DOHH2 (cell line): ENCODE measurements around the gene RABL3.

Source experiments
- H3F3A ChIP-seq: fragments of 200-600 bp; sonication (generic), shearing (Covaris generic); 2 replicates; pipeline ENCODE4 v1.6.0; 2016; ENCODE audit warnings: antibody characterized with exemption, mild to moderate bottlenecking; ENCODE audit not compliant: control insufficient read depth, insufficient read depth
- H3K27ac ChIP-seq: fragments of 200-600 bp; sonication (generic); 2 replicates; pipeline ENCODE4 v1.5.1; 2014; ENCODE audit warnings: low read depth, mild to moderate bottlenecking, low read length, moderate library complexity
- H3K27me3 ChIP-seq: fragments of 200-600 bp; sonication (generic); 2 replicates; pipeline ENCODE4 v1.6.1; 2014; ENCODE audit warnings: mild to moderate bottlenecking, low read length, mixed read lengths; ENCODE audit not compliant: control insufficient read depth
- H3K36me3 ChIP-seq: fragments of 200-600 bp; sonication (generic); 2 replicates; pipeline ENCODE4 v1.6.1; 2014; ENCODE audit warnings: mild to moderate bottlenecking, low read length, moderate library complexity, mixed read lengths; ENCODE audit not compliant: control insufficient read depth
- H3K4me1 ChIP-seq: fragments of 200-600 bp; sonication (generic); 2 replicates; pipeline ENCODE4 v1.6.1; 2014; ENCODE audit warnings: mild to moderate bottlenecking, low read length, mixed read lengths; ENCODE audit not compliant: control insufficient read depth
- H3K4me2 ChIP-seq: fragments of 200-600 bp; sonication (generic); 2 replicates; pipeline ENCODE4 v1.6.0; 2014; ENCODE audit warnings: mild to moderate bottlenecking, low read length, moderate library complexity
- H3K4me3 ChIP-seq: fragments of 200-600 bp; sonication (generic); 2 replicates; pipeline ENCODE4 v1.5.1; 2014; ENCODE audit warnings: mild to moderate bottlenecking, low read length, mixed read lengths
- H3K79me2 ChIP-seq: fragments of 200-600 bp; sonication (generic); 2 replicates; pipeline ENCODE4 v1.6.1; 2014; ENCODE audit warnings: mild to moderate bottlenecking, low read length, mixed read lengths; ENCODE audit not compliant: control insufficient read depth
- H3K9me2 ChIP-seq: fragments of 200-600 bp; sonication (generic); replicated peaks from 2 replicates; pipeline ENCODE4 v1.6.1; 2014; ENCODE audit warnings: mild to moderate bottlenecking, low read length, mixed read lengths; ENCODE audit not compliant: control insufficient read depth
- H3K9me3 ChIP-seq: fragments of 200-600 bp; sonication (generic); 2 replicates; pipeline ENCODE4 v1.6.1; 2014; ENCODE audit warnings: antibody characterized with exemption, low read length, mixed read lengths; ENCODE audit not compliant: control insufficient read depth, insufficient read depth
- H4K20me1 ChIP-seq: fragments of 200-600 bp; sonication (generic); 2 replicates; pipeline ENCODE4 v1.6.0; 2014; ENCODE audit warnings: low read depth, mild to moderate bottlenecking, antibody characterized with exemption, low read length, moderate library complexity; ENCODE audit not compliant: control insufficient read depth, insufficient read depth
- EZH2phosphoT487 ChIP-seq: fragments of 200-600 bp; sonication (generic); IDR thresholded peaks from 2 replicates; pipeline ENCODE4 v1.6.1; 2017; ENCODE audit warnings: borderline replicate concordance, mild to moderate bottlenecking, antibody characterized with exemption, low read length, moderate library complexity, mixed read lengths
- TF ChIP-seq, protein P1 (sequence below): fragments of 200-600 bp; sonication (generic); IDR thresholded peaks from one replicate; pipeline ENCODE4 v1.5.1; 2014; ENCODE audit warnings: antibody characterized with exemption, mild to moderate bottlenecking, low read depth, low read length; ENCODE audit not compliant: poor library complexity, severe bottlenecking

The RABL3 gene

DNA sequence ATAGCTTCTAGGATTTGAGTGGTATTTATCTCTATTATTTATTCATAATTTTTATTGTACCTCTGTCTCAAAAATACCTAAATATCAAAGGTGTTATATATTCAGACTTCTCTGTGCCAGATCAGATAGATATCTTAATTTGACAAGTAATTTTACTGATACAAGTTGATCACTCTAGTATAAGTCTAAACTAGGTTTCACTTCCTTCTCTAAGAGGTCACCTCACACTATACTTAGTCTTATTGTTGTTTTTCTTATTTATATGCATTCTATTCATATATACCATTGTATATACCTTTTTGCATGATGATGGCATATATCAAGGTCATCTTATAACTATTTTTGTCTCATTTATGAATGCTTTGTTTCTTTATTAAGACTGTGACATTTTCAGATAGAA, 33.9 kb downstream of the RABL3 start:
- Histone ChIP-seq H3K4me1 (peaks cover 15% of the 10 kb centered on the region), H3K9me2 (no peaks in the 10 kb centered on the region), H3K36me3 (peaks cover 16% of the 10 kb centered on the region), H3K27ac (peak overlapping the region; percentile 9; the same call in 1 of the 2 replicates), H3F3A (no peaks in the 10 kb centered on the region), H3K27me3 (no peaks in the 10 kb centered on the region), H3K9me3 (no peaks in the 10 kb centered on the region), H4K20me1 (no peaks in the 10 kb centered on the region), H3K4me3 (peak overlapping the region; percentile 14; the same call in 1 of the 2 replicates), H3K79me2 (no peaks in the 10 kb centered on the region), H3K4me2 (peak overlapping the region; percentile 47)
- TF ChIP-seq, protein P1, sequence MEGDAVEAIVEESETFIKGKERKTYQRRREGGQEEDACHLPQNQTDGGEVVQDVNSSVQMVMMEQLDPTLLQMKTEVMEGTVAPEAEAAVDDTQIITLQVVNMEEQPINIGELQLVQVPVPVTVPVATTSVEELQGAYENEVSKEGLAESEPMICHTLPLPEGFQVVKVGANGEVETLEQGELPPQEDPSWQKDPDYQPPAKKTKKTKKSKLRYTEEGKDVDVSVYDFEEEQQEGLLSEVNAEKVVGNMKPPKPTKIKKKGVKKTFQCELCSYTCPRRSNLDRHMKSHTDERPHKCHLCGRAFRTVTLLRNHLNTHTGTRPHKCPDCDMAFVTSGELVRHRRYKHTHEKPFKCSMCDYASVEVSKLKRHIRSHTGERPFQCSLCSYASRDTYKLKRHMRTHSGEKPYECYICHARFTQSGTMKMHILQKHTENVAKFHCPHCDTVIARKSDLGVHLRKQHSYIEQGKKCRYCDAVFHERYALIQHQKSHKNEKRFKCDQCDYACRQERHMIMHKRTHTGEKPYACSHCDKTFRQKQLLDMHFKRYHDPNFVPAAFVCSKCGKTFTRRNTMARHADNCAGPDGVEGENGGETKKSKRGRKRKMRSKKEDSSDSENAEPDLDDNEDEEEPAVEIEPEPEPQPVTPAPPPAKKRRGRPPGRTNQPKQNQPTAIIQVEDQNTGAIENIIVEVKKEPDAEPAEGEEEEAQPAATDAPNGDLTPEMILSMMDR, result no peak
- no peak for TF ChIP-seq EZH2phosphoT487

- Histone ChIP-seq H3K9me2 (no peaks in the 10 kb centered on the region), H3K27ac (no peak overlapping the region), H3K9me3 (no peaks in the 10 kb centered on the region), H3F3A (no peaks in the 10 kb centered on the region), H4K20me1 (no peaks in the 10 kb centered on the region), H3K4me1 (peaks cover 15% of the 10 kb centered on the region), H3K79me2 (no peaks in the 10 kb centered on the region), H3K4me2 (no peak overlapping the region), H3K4me3 (no peak overlapping the region), H3K36me3 (peaks cover 21% of the 10 kb centered on the region), H3K27me3 (no peaks in the 10 kb centered on the region)
- TF ChIP-seq EZH2phosphoT487, result no peak
- TF ChIP-seq, protein P1, result no peak
Observed at GRCh38 chr3:120706950-120707349, 35.4 kb downstream of the RABL3 start.

GRCh38 chr3:120705884-120706582, 36.3 kb downstream of the RABL3 start:
- Histone ChIP-seq H3K9me3 (no peaks in the 10 kb centered on the region), H3K36me3 (peaks cover 21% of the 10 kb centered on the region), H4K20me1 (no peaks in the 10 kb centered on the region), H3K4me3 (no peak overlapping the region), H3K9me2 (no peaks in the 10 kb centered on the region), H3K79me2 (no peaks in the 10 kb centered on the region), H3K27ac (no peak overlapping the region), H3K4me2 (no peak overlapping the region), H3K27me3 (no peaks in the 10 kb centered on the region), H3K4me1 (peaks cover 15% of the 10 kb centered on the region), H3F3A (no peaks in the 10 kb centered on the region)
- TF ChIP-seq EZH2phosphoT487, result no peak
- TF ChIP-seq, protein P1, result no peak
